ENCODE measurements around the gene MCTP1.

DNA sequence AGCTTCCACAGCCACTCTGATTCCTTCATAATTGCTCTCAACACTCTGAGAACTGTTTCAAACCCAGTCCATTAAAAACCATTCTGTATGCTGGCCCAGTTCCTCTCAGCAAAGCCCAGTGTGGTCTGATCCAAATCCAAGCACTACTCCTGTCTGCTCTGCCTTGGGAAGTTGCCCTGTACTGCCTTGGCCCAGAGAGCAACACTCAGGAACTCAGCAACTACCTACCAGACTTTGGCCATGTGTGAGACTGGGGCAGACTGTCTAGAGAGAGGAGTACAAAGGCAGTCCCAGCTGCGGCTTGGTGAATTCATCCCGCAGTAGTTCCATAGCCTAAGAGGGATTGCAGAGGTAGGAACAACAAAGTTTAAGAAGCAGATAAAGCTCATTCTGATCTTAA is 214.4 kb downstream of the MCTP1 start:
- no peak for TF ChIP-seq EZH2phosphoT487 (IDR thresholded peaks at IDR 0.05; ENCODE audit: insufficient read depth, low read depth)
- no peak for TF ChIP-seq EZH2 (IDR thresholded peaks at IDR 0.05; ENCODE audit: insufficient read depth, poor library complexity, severe bottlenecking)

Measured in GM23248 (cell line).